Stimulated activated CD4-positive, alpha-beta T cell treated with anti-CD3 and anti-CD28 coated beads, Interleukin-1b, Interleukin-23, amount 100 ng/mL, for 48 hours (primary cell): ENCODE results near the gene CCDC32.

Source experiments
- DNase-seq: peaks from one replicate; pipeline ENCODE4 v3.0.0-alpha.2; 2020

Gene CCDC32

GRCh38 chr15:40565333-40566238 lies 744 bp upstream of the CCDC32 start:
- no peak for DNase-seq

GRCh38 chr15:40563426-40563825 lies 1.4 kb downstream of the CCDC32 start:
- no peak for DNase-seq

GRCh38 chr15:40562691-40563090 lies 2.2 kb downstream of the CCDC32 start:
- DNase-seq: no peak

GRCh38 chr15:40558952-40559742 lies 5.7 kb downstream of the CCDC32 start:
- DNase-seq: no peak

DNA sequence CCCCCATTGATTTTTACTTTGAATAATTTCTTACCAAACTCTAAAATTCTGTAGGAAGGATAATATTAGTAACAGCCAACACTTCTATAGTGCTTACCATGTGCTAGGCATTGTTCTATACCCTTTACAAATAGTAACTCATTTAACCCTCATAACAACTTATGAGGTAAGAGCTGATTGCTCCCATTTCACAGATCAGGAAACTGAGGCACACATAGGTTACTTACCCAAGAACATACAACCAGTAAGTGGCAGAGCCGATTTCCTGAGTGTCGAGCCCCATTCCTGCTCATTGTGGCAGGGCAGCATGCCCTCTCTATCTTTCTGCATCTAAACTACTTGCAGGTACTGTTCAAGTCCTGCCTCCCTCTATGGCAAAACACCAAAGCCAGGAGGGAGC lies 9.0 kb downstream of the CCDC32 start:
- DNase-seq: no peak

DNA sequence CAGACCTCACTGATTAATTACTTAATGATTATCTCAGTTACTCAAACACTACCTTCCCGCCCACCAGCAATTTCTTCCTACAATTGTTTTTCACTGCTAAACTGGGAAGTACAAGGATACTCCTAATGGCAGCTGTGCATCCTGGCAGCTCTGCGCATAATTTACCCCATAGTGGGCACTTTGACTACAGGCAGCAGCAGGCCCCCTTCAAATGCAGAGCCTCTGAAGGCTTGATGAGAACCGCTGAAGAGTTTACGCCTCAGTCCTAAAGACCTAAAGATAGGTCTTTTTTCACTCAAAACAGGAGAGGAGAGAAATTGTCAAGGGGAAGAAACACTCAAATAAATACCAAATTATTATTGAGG lies 10.7 kb downstream of the CCDC32 start:
- no peak for DNase-seq

DNA sequence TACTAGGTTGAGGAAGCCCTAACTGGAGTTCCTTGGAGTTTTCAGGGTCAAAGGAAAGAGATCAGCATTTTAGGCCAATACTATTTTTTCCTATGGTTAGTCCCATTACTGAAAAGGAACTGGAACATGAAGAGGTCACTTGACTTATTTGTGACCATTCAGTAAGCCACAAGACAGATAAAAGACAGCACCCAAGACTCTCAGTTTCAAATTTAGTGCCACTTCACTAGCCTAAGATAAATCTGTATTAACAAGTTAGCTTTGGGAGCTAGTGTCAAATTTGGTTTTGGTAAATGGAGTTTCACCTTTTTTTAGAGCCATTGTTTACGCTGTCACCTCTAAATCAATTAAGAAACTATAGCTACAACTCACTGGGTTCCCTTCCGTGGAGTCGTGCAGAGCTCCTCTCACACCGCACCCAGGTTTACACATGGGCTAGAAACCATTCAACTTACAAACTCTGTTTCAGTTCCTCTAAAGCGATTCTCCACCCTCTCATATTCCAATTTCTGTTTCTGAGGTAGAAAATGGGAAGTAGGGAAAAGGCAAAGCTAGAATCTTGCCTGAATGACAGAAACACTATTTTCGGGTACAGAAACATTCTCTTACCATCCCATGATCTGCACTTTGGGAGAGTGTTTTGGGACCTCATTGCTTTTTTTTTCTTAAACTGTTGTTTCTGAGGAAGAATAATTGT lies 14.4 kb downstream of the CCDC32 start:
- DNase-seq: no peak

DNA sequence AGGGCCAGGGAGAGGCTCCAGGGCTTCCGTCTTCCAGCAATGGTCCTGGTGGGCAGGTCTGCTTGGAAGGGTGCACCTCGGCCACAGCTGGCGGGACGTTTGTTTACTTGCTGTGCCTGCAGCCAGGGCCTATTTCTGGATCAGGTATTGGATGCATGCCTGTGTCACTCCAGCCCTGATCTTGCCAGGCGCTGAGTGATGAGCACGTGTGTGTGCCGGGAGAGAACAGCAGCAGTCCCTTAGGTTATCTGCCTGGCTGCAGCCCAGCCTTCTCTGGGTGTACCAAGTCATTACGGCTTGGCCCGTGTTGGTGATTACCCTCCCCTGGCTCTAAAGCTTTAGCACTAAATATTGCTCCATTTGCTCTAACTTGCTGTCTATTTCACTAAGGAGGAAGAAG lies 14.9 kb downstream of the CCDC32 start:
- DNase-seq: no peak

DNA sequence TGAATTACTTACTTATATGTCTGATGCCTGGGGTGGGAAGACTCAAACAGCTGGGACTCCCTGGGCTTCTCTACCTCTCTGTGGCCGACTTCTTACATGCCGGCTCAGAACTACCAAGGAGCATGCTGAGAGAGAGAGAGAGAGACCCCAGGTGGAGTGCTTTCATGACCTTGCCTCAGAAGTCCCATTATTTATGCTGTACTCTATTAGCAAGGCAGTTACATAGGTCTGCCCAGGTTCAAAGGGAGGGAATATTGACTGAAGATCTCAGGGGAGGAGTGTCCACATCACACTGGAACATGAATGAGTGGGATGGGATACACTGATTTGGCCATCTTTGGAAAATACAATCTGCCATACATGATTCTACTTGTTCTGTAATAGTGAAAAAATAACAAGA lies 16.2 kb downstream of the CCDC32 start:
- no peak for DNase-seq

DNA sequence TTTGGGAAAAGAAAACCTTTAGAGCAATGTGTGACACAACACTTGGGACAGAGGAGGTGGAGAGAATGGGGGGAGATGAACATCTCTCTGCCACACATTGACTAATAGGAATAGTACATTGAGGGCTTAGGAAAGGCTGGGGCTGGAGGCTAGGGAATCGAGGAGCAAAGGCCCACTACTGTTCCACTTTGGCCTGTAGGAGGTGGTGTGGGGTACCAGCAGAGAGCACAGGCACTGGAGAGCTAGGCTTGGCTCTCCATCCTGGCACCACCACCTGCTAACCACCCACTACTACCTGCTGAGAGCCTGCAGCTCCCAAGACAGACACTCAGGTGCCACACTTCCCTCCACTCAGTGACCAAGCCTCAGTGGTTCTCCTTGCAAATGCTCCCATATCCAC lies 19.4 kb downstream of the CCDC32 start:
- no peak for DNase-seq

DNA sequence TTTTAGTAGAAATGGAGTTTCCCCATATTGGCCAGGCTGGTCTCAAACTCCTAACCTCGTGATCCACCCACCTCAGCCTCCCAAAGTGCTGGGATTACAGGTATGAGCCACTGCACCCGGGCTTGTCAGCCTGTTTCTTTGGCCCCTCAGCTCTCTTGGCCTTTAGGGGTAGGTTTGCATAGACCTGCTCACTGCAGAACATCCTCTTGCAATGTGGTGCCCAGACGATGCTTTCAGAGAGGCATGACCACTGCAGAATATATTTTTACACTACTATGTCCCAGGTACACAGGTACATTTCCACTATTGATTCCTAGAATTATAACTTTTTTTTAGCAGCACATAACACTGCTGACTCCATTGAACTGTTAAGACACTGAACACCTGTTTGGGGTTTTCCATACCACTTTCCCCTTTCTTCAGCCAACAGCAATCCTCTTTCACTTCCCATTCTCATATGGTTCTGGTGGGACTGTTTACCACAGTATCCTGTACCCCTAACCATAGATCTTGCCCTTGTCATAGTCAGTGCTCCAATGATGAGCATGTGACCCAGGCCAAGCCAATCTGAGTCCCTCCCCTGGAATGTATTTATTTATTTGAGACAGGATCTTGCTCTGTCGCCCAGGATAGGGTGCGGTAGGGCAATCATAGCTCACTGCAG lies 21.1 kb downstream of the CCDC32 start:
- DNase-seq: no peak

GRCh38 chr15:40543082-40543481 lies 21.8 kb downstream of the CCDC32 start:
- DNase-seq: no peak

DNA sequence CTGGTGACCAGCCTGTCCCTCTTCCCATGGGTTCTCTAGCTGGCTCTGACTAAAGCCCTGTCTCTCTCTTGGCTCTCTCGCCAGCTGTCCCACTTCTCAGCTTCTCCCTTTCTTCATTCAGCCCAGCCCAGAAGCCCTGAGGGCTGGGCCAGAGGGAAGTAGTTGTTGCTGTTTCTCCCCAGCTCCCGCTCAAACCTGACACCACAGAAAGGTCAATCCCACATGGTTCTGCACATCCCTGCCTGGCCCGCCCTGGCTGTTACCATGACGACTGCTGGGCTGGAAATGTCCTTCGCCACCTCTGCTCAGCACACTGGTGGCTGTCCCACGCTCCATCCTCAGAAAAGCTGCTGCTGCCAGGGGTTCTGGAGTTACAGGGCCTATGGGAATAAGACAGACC lies 25.9 kb downstream of the CCDC32 start:
- no peak for DNase-seq

DNA sequence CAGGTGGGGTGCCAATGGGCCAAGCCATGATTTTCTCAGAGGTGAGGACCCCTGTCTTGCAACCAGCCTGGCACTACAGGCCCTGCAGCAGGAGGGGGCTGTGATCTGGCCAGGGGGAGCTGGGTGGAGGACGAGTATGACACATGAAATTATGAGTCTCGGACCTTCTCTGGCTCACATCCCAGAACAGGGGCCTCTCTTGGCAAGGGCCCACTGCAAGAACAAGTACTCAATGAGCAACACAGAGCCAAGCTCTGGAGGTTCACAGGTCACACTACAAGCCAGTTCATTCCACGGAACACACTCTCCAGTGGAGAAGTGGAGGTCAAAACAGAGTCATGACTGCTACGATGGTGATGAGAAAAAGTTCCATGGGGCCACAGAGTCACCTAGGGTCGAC lies 28.3 kb downstream of the CCDC32 start:
- no peak for DNase-seq

- no peak for DNase-seq
These were observed 30.5 kb downstream of the CCDC32 start for GRCh38 chr15:40534371-40534770.

GRCh38 chr15:40533763-40534364 lies 31.0 kb downstream of the CCDC32 start:
- DNase-seq: no peak

DNA sequence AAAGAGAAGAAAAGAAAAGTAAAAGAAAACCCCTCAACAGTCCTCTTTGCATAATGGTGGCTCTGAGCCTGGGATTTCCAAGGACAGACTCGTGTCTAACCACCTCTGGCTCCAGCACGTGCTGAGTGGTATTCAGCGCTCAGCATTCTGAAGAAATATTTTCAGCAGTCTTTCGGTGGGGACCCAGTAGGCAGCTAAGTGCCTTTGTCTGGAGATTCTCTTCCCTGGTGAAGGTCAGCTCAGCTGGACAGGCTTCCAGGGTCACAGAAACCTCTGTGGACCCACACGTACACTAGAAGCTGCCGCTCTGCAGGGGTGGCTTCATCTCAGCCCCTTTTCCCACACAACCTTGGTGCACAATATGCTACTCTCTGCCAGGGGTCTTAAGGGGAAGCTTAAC lies 36.0 kb downstream of the CCDC32 start:
- DNase-seq: no peak

GRCh38 chr15:40525855-40526254 lies 39.0 kb downstream of the CCDC32 start:
- no peak for DNase-seq

GRCh38 chr15:40523611-40524010 lies 41.2 kb downstream of the CCDC32 start:
- DNase-seq: no peak

GRCh38 chr15:40516322-40516721 lies 48.5 kb downstream of the CCDC32 start:
- no peak for DNase-seq

GRCh38 chr15:40513609-40514008 lies 51.2 kb downstream of the CCDC32 start:
- no peak for DNase-seq

- no peak for DNase-seq
These were observed 52.4 kb downstream of the CCDC32 start for GRCh38 chr15:40512440-40512839.
